Measurements from ENCODE around the gene GNAQ. TPM values are rescaled to one million over a fixed set of nuclear protein-coding genes. Genes with fewer than 3 reads are reported as not detected.

The GNAQ gene
- total RNA-seq, 1 experiment from 2014 or later: 28.7 TPM

DNA sequence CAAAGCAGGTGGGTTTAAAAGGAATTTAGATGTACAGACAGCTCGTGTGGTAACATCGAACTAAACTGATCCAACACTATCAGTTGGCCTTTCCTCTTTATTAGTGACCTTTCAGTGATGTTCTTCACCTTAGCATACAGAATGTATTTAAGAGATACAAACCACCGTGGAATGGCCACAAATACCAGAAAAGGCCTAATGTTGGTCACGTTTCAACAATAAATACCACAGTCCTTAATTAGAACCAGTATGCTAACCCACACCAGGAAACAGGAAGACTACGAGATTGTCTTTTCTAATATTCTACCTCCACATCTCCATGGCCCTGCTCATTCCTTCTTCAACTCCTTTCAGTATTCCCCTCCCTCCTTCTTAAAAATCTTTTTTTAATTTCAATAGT is 40.4 kb downstream of the GNAQ start:
- H3K9me2 ChIP-seq (ENCODE audit: insufficient read depth): no peaks in the 10 kb centered on the region
- H3K36me3 ChIP-seq (ENCODE audit: control insufficient read depth in 1 of 2, insufficient read depth in 2 of 2, low read length in 2 of 2): no peaks in the 10 kb centered on the region
- H3K4me3 ChIP-seq (replicated peaks in 1 of 2; ENCODE audit: low read depth in 1 of 2, low read length in 2 of 2): no peak overlapping the region
- no peak for DNase-seq (ENCODE audit: low read depth, low spot score)
- TF ChIP-seq POLR2AphosphoS5 (IDR thresholded peaks at IDR 0.05; ENCODE audit: low read depth, low read length) (no peak), CBX3 (IDR thresholded peaks at IDR 0.05; ENCODE audit: low read depth) (no peak), YY1 (IDR thresholded peaks at IDR 0.05; ENCODE audit: extremely low read depth, insufficient replicate concordance, low read depth, low read length) (no peak), SIN3A (IDR thresholded peaks at IDR 0.05; ENCODE audit: low read depth) (no peak), RAD21 (IDR thresholded peaks at IDR 0.05; ENCODE audit: low read depth) (no peak), EZH2 (IDR thresholded peaks at IDR 0.05) (no peak), ELF1 (IDR thresholded peaks at IDR 0.05; ENCODE audit: borderline replicate concordance, low read depth) (no peak), EZH2phosphoT487 (IDR thresholded peaks at IDR 0.05; ENCODE audit: borderline replicate concordance) (no peak), EGR1 (IDR thresholded peaks at IDR 0.05; ENCODE audit: low read depth) (no peak), FOSL1 (IDR thresholded peaks at IDR 0.05; ENCODE audit: low read depth) (no peak), SP1 (IDR thresholded peaks at IDR 0.05; ENCODE audit: low read depth) (no peak), TCF7L2 (IDR thresholded peaks at IDR 0.05; ENCODE audit: borderline replicate concordance, extremely low read depth, insufficient read depth, insufficient read length) (no peak), JUND (IDR thresholded peaks at IDR 0.05) (no peak), CEBPB (IDR thresholded peaks at IDR 0.05; ENCODE audit: low read depth) (no peak), ZNF274 (IDR thresholded peaks at IDR 0.05; ENCODE audit: low read depth, low read length) (no peak)
- TF ChIP-seq, protein P1, sequence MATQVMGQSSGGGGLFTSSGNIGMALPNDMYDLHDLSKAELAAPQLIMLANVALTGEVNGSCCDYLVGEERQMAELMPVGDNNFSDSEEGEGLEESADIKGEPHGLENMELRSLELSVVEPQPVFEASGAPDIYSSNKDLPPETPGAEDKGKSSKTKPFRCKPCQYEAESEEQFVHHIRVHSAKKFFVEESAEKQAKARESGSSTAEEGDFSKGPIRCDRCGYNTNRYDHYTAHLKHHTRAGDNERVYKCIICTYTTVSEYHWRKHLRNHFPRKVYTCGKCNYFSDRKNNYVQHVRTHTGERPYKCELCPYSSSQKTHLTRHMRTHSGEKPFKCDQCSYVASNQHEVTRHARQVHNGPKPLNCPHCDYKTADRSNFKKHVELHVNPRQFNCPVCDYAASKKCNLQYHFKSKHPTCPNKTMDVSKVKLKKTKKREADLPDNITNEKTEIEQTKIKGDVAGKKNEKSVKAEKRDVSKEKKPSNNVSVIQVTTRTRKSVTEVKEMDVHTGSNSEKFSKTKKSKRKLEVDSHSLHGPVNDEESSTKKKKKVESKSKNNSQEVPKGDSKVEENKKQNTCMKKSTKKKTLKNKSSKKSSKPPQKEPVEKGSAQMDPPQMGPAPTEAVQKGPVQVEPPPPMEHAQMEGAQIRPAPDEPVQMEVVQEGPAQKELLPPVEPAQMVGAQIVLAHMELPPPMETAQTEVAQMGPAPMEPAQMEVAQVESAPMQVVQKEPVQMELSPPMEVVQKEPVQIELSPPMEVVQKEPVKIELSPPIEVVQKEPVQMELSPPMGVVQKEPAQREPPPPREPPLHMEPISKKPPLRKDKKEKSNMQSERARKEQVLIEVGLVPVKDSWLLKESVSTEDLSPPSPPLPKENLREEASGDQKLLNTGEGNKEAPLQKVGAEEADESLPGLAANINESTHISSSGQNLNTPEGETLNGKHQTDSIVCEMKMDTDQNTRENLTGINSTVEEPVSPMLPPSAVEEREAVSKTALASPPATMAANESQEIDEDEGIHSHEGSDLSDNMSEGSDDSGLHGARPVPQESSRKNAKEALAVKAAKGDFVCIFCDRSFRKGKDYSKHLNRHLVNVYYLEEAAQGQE (IDR thresholded peaks at IDR 0.05; ENCODE audit: low read depth): no peak
- TF ChIP-seq, protein P2, sequence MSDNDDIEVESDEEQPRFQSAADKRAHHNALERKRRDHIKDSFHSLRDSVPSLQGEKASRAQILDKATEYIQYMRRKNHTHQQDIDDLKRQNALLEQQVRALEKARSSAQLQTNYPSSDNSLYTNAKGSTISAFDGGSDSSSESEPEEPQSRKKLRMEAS (IDR thresholded peaks at IDR 0.05): no peak
- TF ChIP-seq, protein P3, sequence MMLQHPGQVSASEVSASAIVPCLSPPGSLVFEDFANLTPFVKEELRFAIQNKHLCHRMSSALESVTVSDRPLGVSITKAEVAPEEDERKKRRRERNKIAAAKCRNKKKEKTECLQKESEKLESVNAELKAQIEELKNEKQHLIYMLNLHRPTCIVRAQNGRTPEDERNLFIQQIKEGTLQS (IDR thresholded peaks at IDR 0.05): no peak
- TF ChIP-seq, protein P4, sequence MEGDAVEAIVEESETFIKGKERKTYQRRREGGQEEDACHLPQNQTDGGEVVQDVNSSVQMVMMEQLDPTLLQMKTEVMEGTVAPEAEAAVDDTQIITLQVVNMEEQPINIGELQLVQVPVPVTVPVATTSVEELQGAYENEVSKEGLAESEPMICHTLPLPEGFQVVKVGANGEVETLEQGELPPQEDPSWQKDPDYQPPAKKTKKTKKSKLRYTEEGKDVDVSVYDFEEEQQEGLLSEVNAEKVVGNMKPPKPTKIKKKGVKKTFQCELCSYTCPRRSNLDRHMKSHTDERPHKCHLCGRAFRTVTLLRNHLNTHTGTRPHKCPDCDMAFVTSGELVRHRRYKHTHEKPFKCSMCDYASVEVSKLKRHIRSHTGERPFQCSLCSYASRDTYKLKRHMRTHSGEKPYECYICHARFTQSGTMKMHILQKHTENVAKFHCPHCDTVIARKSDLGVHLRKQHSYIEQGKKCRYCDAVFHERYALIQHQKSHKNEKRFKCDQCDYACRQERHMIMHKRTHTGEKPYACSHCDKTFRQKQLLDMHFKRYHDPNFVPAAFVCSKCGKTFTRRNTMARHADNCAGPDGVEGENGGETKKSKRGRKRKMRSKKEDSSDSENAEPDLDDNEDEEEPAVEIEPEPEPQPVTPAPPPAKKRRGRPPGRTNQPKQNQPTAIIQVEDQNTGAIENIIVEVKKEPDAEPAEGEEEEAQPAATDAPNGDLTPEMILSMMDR (IDR thresholded peaks at IDR 0.05 in 2 of 3, conservative IDR thresholded peaks at IDR 0.05 in 1 of 3; ENCODE audit: borderline replicate concordance in 1 of 3, insufficient read depth in 1 of 3, low read depth in 2 of 3, low read length in 2 of 3): no peak
- H3K9ac ChIP-seq (ENCODE audit: low read length): no peak overlapping the region
- BruUV-seq (replicated peaks): no TSS peak
- no peaks in the 10 kb centered on the region for H3K9me3 ChIP-seq (ENCODE audit: control insufficient read depth in 1 of 2, insufficient read depth in 1 of 2, low read depth in 1 of 2, low read length in 2 of 2)
- H3K27ac ChIP-seq (ENCODE audit: low read depth, low read length): no peak overlapping the region
- no peak overlapping the region for H3K4me2 ChIP-seq (ENCODE audit: low read length)
- RAD21 ChIA-PET (ENCODE audit: low non-redundant PET in 1 of 2, low total read pairs in 2 of 2, uncharacterized antibody in 2 of 2, unreplicated experiment in 2 of 2): no interaction called here
- no peaks in the 10 kb centered on the region for H3K27me3 ChIP-seq (ENCODE audit: insufficient read depth, low read length)
- H3K79me2 ChIP-seq (ENCODE audit: insufficient read depth, low read length): 0 out of 2 replicates have a peak, but pooled peaks cover 4% of the 10 kb centered on the region
- no peak overlapping the region for H2AFZ ChIP-seq (ENCODE audit: low read depth, low read length, poor library complexity, severe bottlenecking)
- H3K4me1 ChIP-seq (ENCODE audit: control insufficient read depth in 1 of 2, insufficient read depth in 2 of 2, low read length in 2 of 2): no peaks in the 10 kb centered on the region
- no peak for ATAC-seq
- CTCF ChIA-PET: no interaction called here
- intact Hi-C loops (cut with micrococcal nuclease): no loop called here
- POLR2A ChIA-PET: no interaction called here
- no peaks in the 10 kb centered on the region for H4K20me1 ChIP-seq (ENCODE audit: insufficient read depth)
